Keratinocyte (primary cell): Measurements from ENCODE around the gene ARSK. TPM values are rescaled to one million over a fixed set of nuclear protein-coding genes. Genes with fewer than 3 reads are reported as not detected.
"Not testable (repeated sequence)": the region's sequence is repeated elsewhere in the genome, so short reads cannot be mapped to it uniquely, and the experiment has no call there.

Experiments
- DNase-seq: peaks from one replicate; pipeline ENCODE4 v3.0.0-alpha.2; 2011; ENCODE audit warnings: low read depth, missing footprints, low spot score
- FAIRE-seq: peaks from 2 replicates; lab custom pipeline; 2011; peaks lifted over from hg19 to GRCh38; lab: Jason Lieb, UNC
- H2AFZ ChIP-seq: 2 replicates; pipeline ENCODE4 v1.6.0; 2012; ENCODE audit warnings: low read length, control low read depth, inconsistent platforms; ENCODE audit not compliant: control insufficient read depth
- H3K27ac ChIP-seq: 2 replicates; pipeline ENCODE4 v1.5.1; 2011; ENCODE audit warnings: low read length; ENCODE audit not compliant: control insufficient read depth, insufficient read depth
- H3K27me3 ChIP-seq: 3 replicates; pipeline ENCODE4 v1.6.0; 2011; ENCODE audit warnings: low read length; ENCODE audit not compliant: control insufficient read depth, insufficient read depth; ENCODE audit errors: extremely low read depth
- H3K36me3 ChIP-seq, 2 experiments: 2 replicates in 1 of 2; 3 replicates in 1 of 2; pipeline ENCODE4 v1.5.1; 2011; ENCODE audit warnings: low read length in 2 of 2, mild to moderate bottlenecking in 1 of 2; ENCODE audit not compliant: control insufficient read depth in 2 of 2, insufficient read depth in 2 of 2; ENCODE audit errors: extremely low read depth in 1 of 2
- H3K4me1 ChIP-seq: 3 replicates; pipeline ENCODE4 v1.5.1; 2011; ENCODE audit warnings: low read length; ENCODE audit not compliant: control insufficient read depth, insufficient read depth; ENCODE audit errors: extremely low read depth
- H3K4me2 ChIP-seq: 3 replicates; pipeline ENCODE4 v1.6.0; 2011; ENCODE audit warnings: low read depth, low read length; ENCODE audit not compliant: control insufficient read depth, insufficient read depth; ENCODE audit errors: extremely low read depth
- H3K4me3 ChIP-seq, 3 experiments: fragments of 200-600 bp in 1 of 3; sonication (generic) in 1 of 3; 2 replicates in 2 of 3; 3 replicates in 1 of 3; pipeline ENCODE4 v1.5.1; 2011 to 2016; ENCODE audit warnings: low read length in 3 of 3, mild to moderate bottlenecking in 3 of 3, control low read depth in 2 of 3, inconsistent platforms in 1 of 3, low read depth in 1 of 3, mixed read lengths in 1 of 3, mixed run types in 1 of 3, moderate library complexity in 1 of 3; ENCODE audit not compliant: control insufficient read depth in 2 of 3, insufficient read depth in 2 of 3; ENCODE audit errors: extremely low read depth in 1 of 3
- H3K79me2 ChIP-seq: 2 replicates; pipeline ENCODE4 v1.6.0; 2012; ENCODE audit warnings: low read length; ENCODE audit not compliant: control insufficient read depth, insufficient read depth
- H3K9ac ChIP-seq: 3 replicates; pipeline ENCODE4 v1.6.0; 2011; ENCODE audit warnings: low read length; ENCODE audit not compliant: control insufficient read depth, insufficient read depth; ENCODE audit errors: extremely low read depth
- H3K9me1 ChIP-seq: 3 replicates; pipeline ENCODE4 v1.6.0; 2011; ENCODE audit warnings: low read length; ENCODE audit not compliant: control insufficient read depth, insufficient read depth; ENCODE audit errors: extremely low read depth
- H3K9me3 ChIP-seq: 2 replicates; pipeline ENCODE4 v1.5.1; 2012; ENCODE audit warnings: low read depth, low read length; ENCODE audit not compliant: control insufficient read depth
- H4K20me1 ChIP-seq: 3 replicates; pipeline ENCODE4 v1.6.0; 2011; ENCODE audit warnings: low read length; ENCODE audit not compliant: control insufficient read depth, insufficient read depth; ENCODE audit errors: extremely low read depth
- CTCF ChIP-seq, 3 experiments: IDR thresholded peaks in 1 of 3; conservative IDR thresholded peaks in 1 of 3; optimal IDR thresholded peaks in 1 of 3; 2 replicates in 2 of 3; 3 replicates in 1 of 3; pipeline versions ENCODE3 to v1.5.1; 2011; ENCODE audit warnings: low read length in 3 of 3, mild to moderate bottlenecking in 3 of 3, moderate library complexity in 2 of 3, control low read depth in 1 of 3, inconsistent platforms in 1 of 3; ENCODE audit not compliant: insufficient read depth in 2 of 3; ENCODE audit errors: extremely low read depth in 1 of 3
- EZH2 ChIP-seq: IDR thresholded peaks from one replicate; pipeline ENCODE4 v1.6.1; 2012; ENCODE audit warnings: inconsistent platforms, mild to moderate bottlenecking, low read length, moderate library complexity
- dilution Hi-C: fragments of 300-500 bp; cut with MboI; formaldehyde crosslinking; loops from one replicate; pipeline ENCODE4 v1.7.0; 2020; ENCODE audit warnings: low sequenced_read_pairs; ENCODE audit not compliant: extremely low pct_ligation_motif_present
- polyA plus RNA-seq, 5 experiments: library from polyadenylated mRNA; depleted of rRNA in 3 of 5; stranded (reverse) in 3 of 5; stranded (forward) in 1 of 5; unstranded in 1 of 5; fragments of >200 nt; gene quantifications; 1 replicate in 1 of 5; 2 replicates in 3 of 5; 3 replicates in 1 of 5; pipeline versions ENCODE4 v1.2.1 to v1.2.3, GENCODE V29; 2011 to 2012; ENCODE audit warnings: missing spikeins in 2 of 5, low read depth in 1 of 5, low replicate concordance in 1 of 5

Gene ARSK
- polyA plus RNA-seq, 1 donor (not counting 4 experiments of a cell fraction or from before 2014, with no cell fraction given): 9.3 TPM

- Histone ChIP-seq H3K27ac (no peak overlapping the region), H3K4me3 (no peak overlapping the region), H3K79me2 (no peaks in the 10 kb centered on the region), H3K4me1 (peaks cover 9% of the 10 kb centered on the region), H3K9me3 (no peaks in the 10 kb centered on the region), H3K9ac (no peak overlapping the region), H3K9me1 (no peaks in the 10 kb centered on the region), H3K4me2 (no peak overlapping the region), H3K27me3 (no peaks in the 10 kb centered on the region), H3K36me3 (no peaks in the 10 kb centered on the region), H4K20me1 (no peaks in the 10 kb centered on the region), H2AFZ (peak overlapping the region; percentile 28)
- no peak for TF ChIP-seq CTCF (optimal IDR thresholded peaks at IDR 0.05 in 1 of 3, IDR thresholded peaks at IDR 0.05 in 1 of 3, conservative IDR thresholded peaks at IDR 0.05 in 1 of 3; ENCODE audit: extremely low read depth in 1 of 3, insufficient read depth in 2 of 3, low read length in 3 of 3)
- TF ChIP-seq EZH2: no peak
- dilution Hi-C loops: no loop called here
- DNase-seq (no peak), FAIRE-seq (no peak)
Observed at GRCh38 chr5:95631255-95631958, 76.5 kb downstream of the ARSK start.

GRCh38 chr5:95631991-95632675 lies 77.2 kb downstream of the ARSK start:
- no peak for DNase-seq
- peaks cover 9% of the 10 kb centered on the region for H3K4me1 ChIP-seq
- peak; percentile 36 for FAIRE-seq
- H3K36me3 ChIP-seq: no peaks in the 10 kb centered on the region
- no peak overlapping the region for H3K27ac ChIP-seq
- H3K9me1 ChIP-seq: no peaks in the 10 kb centered on the region
- H3K4me2 ChIP-seq: no peak overlapping the region
- H3K27me3 ChIP-seq: no peaks in the 10 kb centered on the region
- no peaks in the 10 kb centered on the region for H4K20me1 ChIP-seq
- H2AFZ ChIP-seq: peak overlapping the region; percentile 74
- no peak overlapping the region for H3K4me3 ChIP-seq
- dilution Hi-C loops: no loop called here
- no peak for TF ChIP-seq CTCF (optimal IDR thresholded peaks at IDR 0.05 in 1 of 3, IDR thresholded peaks at IDR 0.05 in 1 of 3, conservative IDR thresholded peaks at IDR 0.05 in 1 of 3; ENCODE audit: extremely low read depth in 1 of 3, insufficient read depth in 2 of 3, low read length in 3 of 3)
- no peak for TF ChIP-seq EZH2
- H3K9me3 ChIP-seq: no peaks in the 10 kb centered on the region
- H3K79me2 ChIP-seq: no peaks in the 10 kb centered on the region
- H3K9ac ChIP-seq: no peak overlapping the region

- H3K4me3 ChIP-seq, H3K4me1 ChIP-seq, dilution Hi-C loops, DNase-seq, H3K9me3 ChIP-seq, H3K9ac ChIP-seq, H3K36me3 ChIP-seq, H3K4me2 ChIP-seq, H3K9me1 ChIP-seq, H4K20me1 ChIP-seq, H3K27ac ChIP-seq, H3K79me2 ChIP-seq, H3K27me3 ChIP-seq, H2AFZ ChIP-seq, FAIRE-seq: not testable (repeated sequence)
Observed at GRCh38 chr5:95632942-95633341, 78.0 kb downstream of the ARSK start.
